PFSK-1 (cell line): Measurements from ENCODE around the gene BCAP31.

Experiments used
- FOXP2 ChIP-seq: optimal IDR thresholded peaks from 2 replicates; pipeline ENCODE3; 2011; ENCODE audit warnings: borderline replicate concordance, control low read depth, inconsistent platforms; ENCODE audit not compliant: insufficient read depth; ENCODE audit errors: extremely low read length, extremely low read depth
- POLR2AphosphoS5 ChIP-seq: IDR thresholded peaks from 2 replicates; pipeline ENCODE4 v1.6.1; 2012; ENCODE audit warnings: low read depth, mild to moderate bottlenecking, control low read depth, low read length, moderate library complexity
- REST ChIP-seq, 2 experiments: IDR thresholded peaks; 2 replicates each; pipeline versions ENCODE4 v1.6.1 to v1.8.0; 2011 to 2012; ENCODE audit warnings: low read depth in 2 of 2, low read length in 2 of 2, control low read depth in 1 of 2, inconsistent platforms in 1 of 2, mild to moderate bottlenecking in 1 of 2, moderate library complexity in 1 of 2; ENCODE audit not compliant: insufficient read depth in 1 of 2
- TAF1 ChIP-seq: IDR thresholded peaks from 2 replicates; pipeline ENCODE4 v1.6.1; 2012; ENCODE audit warnings: low read length, control low read depth, borderline replicate concordance; ENCODE audit not compliant: insufficient read depth

- TF ChIP-seq TAF1 (no peak), REST (IDR thresholded peaks at IDR 0.05; ENCODE audit: insufficient read depth in 1 of 2, low read depth in 2 of 2, low read length in 2 of 2) (no peak), POLR2AphosphoS5 (no peak), FOXP2 (no peak)
Observed at GRCh38 chrX:153702336-153703035, 21.7 kb downstream of the BCAP31 start.
